Measurements from ENCODE around the gene TPRG1. TPM values are rescaled to one million over a fixed set of nuclear protein-coding genes. Genes with fewer than 3 reads are reported as not detected.

The TPRG1 gene
- total and polyA plus RNA-seq, 8 donors = 0.12 to 4.4 (median 1.2) TPM; not detected in 1

- H3K9me3 ChIP-seq = no peaks in the 10 kb centered on the region
- peak overlapping the region in 1 of 4 donors; percentile 6 for H3K27ac ChIP-seq
- WGBS, 2 donors = 70 to 77% methylated on average over 8 to 9 of the region's 9 CpGs
- no peaks in the 10 kb centered on the region for H3K36me3 ChIP-seq
- H3K4me3 ChIP-seq = no peak overlapping the region
- H3K4me1 ChIP-seq = no peaks in the 10 kb centered on the region
- intact Hi-C loops (cut with DNase I) = no loop called here
- FAIRE-seq = no peak
- no peaks in the 10 kb centered on the region for H3K27me3 ChIP-seq
- peak in 3 of 4 donors; percentile 64 to 84 (median 83) for ATAC-seq
- TF ChIP-seq, protein P1, sequence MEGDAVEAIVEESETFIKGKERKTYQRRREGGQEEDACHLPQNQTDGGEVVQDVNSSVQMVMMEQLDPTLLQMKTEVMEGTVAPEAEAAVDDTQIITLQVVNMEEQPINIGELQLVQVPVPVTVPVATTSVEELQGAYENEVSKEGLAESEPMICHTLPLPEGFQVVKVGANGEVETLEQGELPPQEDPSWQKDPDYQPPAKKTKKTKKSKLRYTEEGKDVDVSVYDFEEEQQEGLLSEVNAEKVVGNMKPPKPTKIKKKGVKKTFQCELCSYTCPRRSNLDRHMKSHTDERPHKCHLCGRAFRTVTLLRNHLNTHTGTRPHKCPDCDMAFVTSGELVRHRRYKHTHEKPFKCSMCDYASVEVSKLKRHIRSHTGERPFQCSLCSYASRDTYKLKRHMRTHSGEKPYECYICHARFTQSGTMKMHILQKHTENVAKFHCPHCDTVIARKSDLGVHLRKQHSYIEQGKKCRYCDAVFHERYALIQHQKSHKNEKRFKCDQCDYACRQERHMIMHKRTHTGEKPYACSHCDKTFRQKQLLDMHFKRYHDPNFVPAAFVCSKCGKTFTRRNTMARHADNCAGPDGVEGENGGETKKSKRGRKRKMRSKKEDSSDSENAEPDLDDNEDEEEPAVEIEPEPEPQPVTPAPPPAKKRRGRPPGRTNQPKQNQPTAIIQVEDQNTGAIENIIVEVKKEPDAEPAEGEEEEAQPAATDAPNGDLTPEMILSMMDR (IDR thresholded peaks at IDR 0.05) = no peak
- DNase-seq = peak in 1 of 6 donors; percentile 24
These were observed 39.5 kb upstream of the TPRG1 start for GRCh38 chr3:189132231-189132671.

GRCh38 chr3:189132839-189133238 is 38.9 kb upstream of the TPRG1 start:
- DNase-seq (no peak), ATAC-seq (peak in 1 of 4 donors; percentile 11), FAIRE-seq (no peak)
- 82 to 85% methylated on average over 2 of the region's 2 CpGs for WGBS, 2 donors
- intact Hi-C loops (cut with DNase I) = no loop called here
- H3K27me3 ChIP-seq = no peaks in the 10 kb centered on the region
- no peaks in the 10 kb centered on the region for H3K4me1 ChIP-seq
- H3K36me3 ChIP-seq = no peaks in the 10 kb centered on the region
- TF ChIP-seq, protein P1 (IDR thresholded peaks at IDR 0.05) = no peak
- no peak overlapping the region for H3K4me3 ChIP-seq
- no peaks in the 10 kb centered on the region for H3K9me3 ChIP-seq
- H3K27ac ChIP-seq = peak overlapping the region in 1 of 4 donors; percentile 28

DNA sequence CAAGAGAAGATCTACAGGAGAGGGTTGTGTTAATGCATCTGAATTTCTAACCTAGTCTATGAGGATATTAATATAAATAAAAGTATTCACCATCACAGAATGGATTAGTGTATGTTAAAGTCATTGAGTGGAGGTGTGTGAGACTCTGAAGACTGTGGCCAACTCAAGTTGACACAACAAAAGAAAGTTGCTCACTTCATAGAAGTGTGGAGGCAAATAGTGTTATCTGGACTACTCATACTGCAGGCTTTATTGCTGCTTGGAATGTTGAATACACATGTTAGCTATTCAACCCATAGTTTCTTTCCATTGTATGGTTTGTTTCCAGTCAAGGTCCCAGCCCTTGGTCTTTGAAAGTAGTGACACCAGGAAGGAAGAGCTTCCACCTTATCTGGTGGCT is 38.0 kb upstream of the TPRG1 start:
- no peak for DNase-seq
- TF ChIP-seq, protein P1 (IDR thresholded peaks at IDR 0.05) = no peak
- Histone ChIP-seq H3K27ac (no peak overlapping the region), H3K27me3 (no peaks in the 10 kb centered on the region), H3K4me3 (no peak overlapping the region), H3K9me3 (no peaks in the 10 kb centered on the region), H3K4me1 (no peaks in the 10 kb centered on the region), H3K36me3 (no peaks in the 10 kb centered on the region)
- no peak for ATAC-seq
- intact Hi-C loops (cut with DNase I) = no loop called here
- no peak for FAIRE-seq

DNA sequence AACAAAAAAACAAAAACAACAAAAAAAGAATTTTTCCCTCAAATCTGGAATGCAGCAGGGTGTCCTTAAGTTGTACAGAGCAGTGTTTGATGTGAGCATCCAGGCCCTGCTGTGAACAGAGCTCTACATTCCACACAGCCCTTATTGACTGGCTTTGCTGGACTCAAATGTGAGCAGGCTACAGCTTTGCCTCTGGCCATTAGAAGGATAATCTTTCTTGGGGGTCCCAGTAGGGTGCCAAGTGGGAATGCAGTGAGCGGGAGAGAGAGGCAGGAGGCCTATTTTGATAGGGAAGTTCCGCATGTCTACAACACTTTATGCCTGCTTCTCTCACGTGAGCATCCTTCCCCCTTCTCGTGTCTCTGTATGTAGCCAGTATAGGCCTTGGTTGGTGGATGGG is 34.4 kb upstream of the TPRG1 start:
- no peak for FAIRE-seq
- no peaks in the 10 kb centered on the region for H3K27me3 ChIP-seq
- intact Hi-C loops (cut with DNase I) = no loop called here
- no peak for ATAC-seq
- H3K4me1 ChIP-seq = no peaks in the 10 kb centered on the region
- no peak for DNase-seq
- H3K4me3 ChIP-seq = no peak overlapping the region
- H3K27ac ChIP-seq = no peak overlapping the region
- H3K9me3 ChIP-seq = no peaks in the 10 kb centered on the region
- no peaks in the 10 kb centered on the region for H3K36me3 ChIP-seq
- TF ChIP-seq, protein P1 (IDR thresholded peaks at IDR 0.05) = no peak
- WGBS, 2 donors = 88% methylated on average over 4 of the region's 4 CpGs

DNA sequence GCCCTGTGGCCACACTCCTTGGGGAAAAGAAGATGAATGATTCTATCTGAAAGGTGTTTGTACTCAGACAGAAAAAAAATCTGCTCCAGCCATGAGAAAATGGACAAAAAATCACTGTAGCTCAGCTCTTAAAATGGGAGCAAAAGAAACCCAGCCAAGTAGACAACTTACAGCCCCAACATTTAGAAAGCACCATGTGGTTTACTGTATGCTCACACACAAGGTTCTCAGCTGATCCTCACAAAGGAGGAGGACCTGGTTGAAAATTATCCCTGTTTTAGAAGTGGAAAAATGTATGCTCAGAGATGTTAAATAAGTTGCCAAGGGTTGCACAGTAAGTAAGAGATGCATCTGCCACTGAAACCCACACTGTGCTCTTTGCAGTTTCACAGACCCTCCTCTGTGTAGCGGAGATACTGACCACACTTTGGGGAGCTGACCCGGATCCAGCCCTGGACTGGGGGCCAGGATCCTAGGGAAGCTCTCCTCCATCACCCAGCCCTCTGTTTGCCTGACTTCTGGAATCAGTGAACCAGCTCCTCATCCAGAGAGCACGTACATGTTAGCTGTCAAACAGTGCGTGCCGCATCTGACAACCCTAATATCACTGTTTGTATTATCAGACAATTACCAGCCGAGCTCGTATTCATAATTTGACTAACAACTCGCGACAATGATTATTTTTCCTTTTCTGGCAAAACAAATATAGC is 32.7 kb upstream of the TPRG1 start:
- Histone ChIP-seq H3K4me1 (no peaks in the 10 kb centered on the region), H3K9me3 (no peaks in the 10 kb centered on the region), H3K36me3 (no peaks in the 10 kb centered on the region), H3K27me3 (no peaks in the 10 kb centered on the region), H3K4me3 (no peak overlapping the region), H3K27ac (no peak overlapping the region)
- intact Hi-C loops (cut with DNase I) = no loop called here
- TF ChIP-seq, protein P1 (IDR thresholded peaks at IDR 0.05) = no peak
- FAIRE-seq (no peak), DNase-seq (no peak), ATAC-seq (no peak)
- 60 to 67% methylated on average over 9 of the region's 9 CpGs for WGBS, 2 donors

Measured in pancreas (tissue), 10 donors.